ENCODE data around the gene IL17REL.

DNA sequence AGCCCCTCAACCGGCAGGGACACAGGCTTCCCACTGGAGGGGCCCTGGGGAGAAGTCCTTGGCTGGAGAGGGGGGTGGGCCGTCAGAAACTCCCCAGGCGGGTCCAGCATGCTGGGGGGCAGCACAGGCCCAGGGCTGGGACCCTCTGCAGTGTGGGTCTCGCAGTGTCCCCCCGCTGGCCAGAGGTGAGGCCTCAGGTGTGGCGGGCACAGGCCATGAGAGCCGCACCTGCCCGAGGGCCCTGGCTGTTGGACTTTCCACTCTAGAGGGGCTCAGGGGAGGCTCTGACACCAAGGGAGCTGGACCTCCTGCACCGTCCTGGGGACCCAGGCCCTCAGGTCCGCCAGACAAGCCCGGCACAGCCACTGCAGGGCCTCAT lies 62.7 kb downstream of the IL17REL start:
- no peak for TF ChIP-seq POLR2A (IDR thresholded peaks at IDR 0.05)
- TF ChIP-seq POLR2AphosphoS5 (IDR thresholded peaks at IDR 0.05), result no peak
